GM08714 (cell line): ENCODE measurements around the gene C4orf50.

Experiments
- H3K4me3 ChIP-seq: fragments of 200-500 bp; sonication (Bioruptor generic); 2 replicates; pipeline ENCODE4 v1.5.1; 2014; ENCODE audit warnings: mild to moderate bottlenecking, low read length, inconsistent platforms
- ZNF274 ChIP-seq: IDR thresholded peaks from 2 replicates; pipeline ENCODE4 v1.6.1; 2012; ENCODE audit warnings: mild to moderate bottlenecking, low read depth, low read length

The C4orf50 gene

GRCh38 chr4:5893004-5893580, 125.1 kb downstream of the C4orf50 start, which contains the start of gene CRMP1:
Gene CRMP1 (minus strand): TSS chr4:5893086. CDS start chr4:5892969, 117 bp downstream.
- no peak for TF ChIP-seq ZNF274
- no peak within 1 kb of the TSS for H3K4me3 ChIP-seq

GRCh38 chr4:5892323-5893003, 125.8 kb downstream of the C4orf50 start:
- no peak for TF ChIP-seq ZNF274
- no peak overlapping the region for H3K4me3 ChIP-seq

- no peak overlapping the region for H3K4me3 ChIP-seq
- TF ChIP-seq ZNF274: no peak
Measured at GRCh38 chr4:5891563-5892322, 126.5 kb downstream of the C4orf50 start.

GRCh38 chr4:5890063-5890727, 128.0 kb downstream of the C4orf50 start:
- no peak overlapping the region for H3K4me3 ChIP-seq

GRCh38 chr4:5889002-5889696, 129.1 kb downstream of the C4orf50 start:
- no peak overlapping the region for H3K4me3 ChIP-seq
- no peak for TF ChIP-seq ZNF274

More at GRCh38 chr4:5890063-5890727, 128.0 kb downstream of the C4orf50 start:
- no peak for TF ChIP-seq ZNF274

GRCh38 chr4:5888222-5889001, 129.8 kb downstream of the C4orf50 start:
- TF ChIP-seq ZNF274: no peak
- H3K4me3 ChIP-seq: no peak overlapping the region

- no peak for TF ChIP-seq ZNF274
Measured at GRCh38 chr4:5887361-5888221, 130.6 kb downstream of the C4orf50 start.

GRCh38 chr4:5887011-5887360, 131.2 kb downstream of the C4orf50 start:
- H3K4me3 ChIP-seq: no peak overlapping the region

More at GRCh38 chr4:5887361-5888221, 130.6 kb downstream of the C4orf50 start:
- no peak overlapping the region for H3K4me3 ChIP-seq

GRCh38 chr4:5885733-5886132, 132.5 kb downstream of the C4orf50 start:
- H3K4me3 ChIP-seq: no peak overlapping the region
- no peak for TF ChIP-seq ZNF274

More at GRCh38 chr4:5887011-5887360, 131.2 kb downstream of the C4orf50 start:
- no peak for TF ChIP-seq ZNF274

GRCh38 chr4:5884796-5885195, 133.4 kb downstream of the C4orf50 start:
- no peak for TF ChIP-seq ZNF274
- no peak overlapping the region for H3K4me3 ChIP-seq

GRCh38 chr4:5883916-5884315, 134.3 kb downstream of the C4orf50 start:
- H3K4me3 ChIP-seq: no peak overlapping the region
- TF ChIP-seq ZNF274: no peak

- H3K4me3 ChIP-seq: no peak overlapping the region
- no peak for TF ChIP-seq ZNF274
Measured at GRCh38 chr4:5882947-5883346, 135.3 kb downstream of the C4orf50 start.

- H3K4me3 ChIP-seq: no peak overlapping the region
- TF ChIP-seq ZNF274: no peak
Measured at GRCh38 chr4:5881340-5881739, 136.9 kb downstream of the C4orf50 start.
